ENCODE data around the gene ADNP.

The ADNP gene

GRCh38 chr20:50930976-50931305 is 296 bp downstream of the ADNP start:
- H3K27ac ChIP-seq, result peak overlapping the region; percentile 95
- TF ChIP-seq ZFX (IDR thresholded peaks at IDR 0.05) (no peak), CTCF (conservative IDR thresholded peaks at IDR 0.05) (no peak)

GRCh38 chr20:50930139-50930975 is 880 bp downstream of the ADNP start:
- TF ChIP-seq ZFX (IDR thresholded peaks at IDR 0.05), result peak; percentile 47
- no peak for TF ChIP-seq CTCF (conservative IDR thresholded peaks at IDR 0.05)
- H3K27ac ChIP-seq, result peak overlapping the region; percentile 95

- H3K27ac ChIP-seq, result peak overlapping the region; percentile 95
- TF ChIP-seq CTCF (conservative IDR thresholded peaks at IDR 0.05), result peak; percentile 97
- no peak for TF ChIP-seq ZFX (IDR thresholded peaks at IDR 0.05)
These were observed 1.7 kb downstream of the ADNP start for GRCh38 chr20:50929299-50930138.

GRCh38 chr20:50928469-50928868 is 2.8 kb downstream of the ADNP start:
- TF ChIP-seq ZFX (IDR thresholded peaks at IDR 0.05), result no peak
- TF ChIP-seq CTCF (conservative IDR thresholded peaks at IDR 0.05), result no peak
- no peak overlapping the region for H3K27ac ChIP-seq

- no peak for TF ChIP-seq CTCF (conservative IDR thresholded peaks at IDR 0.05)
- no peak for TF ChIP-seq ZFX (IDR thresholded peaks at IDR 0.05)
- H3K27ac ChIP-seq, result no peak overlapping the region
These were observed 4.7 kb downstream of the ADNP start for GRCh38 chr20:50926530-50926929.

GRCh38 chr20:50924261-50924920 is 6.8 kb downstream of the ADNP start:
- H3K27ac ChIP-seq, result no peak overlapping the region
- TF ChIP-seq CTCF (conservative IDR thresholded peaks at IDR 0.05) (no peak), ZFX (IDR thresholded peaks at IDR 0.05) (no peak)

All from C4-2B (cell line).